ENCODE data around the gene CPAMD8.

GRCh38 chr19:16917401-16917800 is 109.2 kb downstream of the CPAMD8 start:
- TF ChIP-seq CTCF (IDR thresholded peaks at IDR 0.05 in 4 of 5, conservative IDR thresholded peaks at IDR 0.05 in 1 of 5) = no peak
- no peak for TF ChIP-seq POLR2A (IDR thresholded peaks at IDR 0.05)
